Hematopoietic multipotent progenitor cell treated with erythropoietin and hydrocortisone succinate and interleukin-3 and kit ligand, for 8 days (in vitro differentiated cells): ENCODE results near the gene PLB1.
"Not testable (repeated sequence)": the region's sequence is repeated elsewhere in the genome, so short reads cannot be mapped to it uniquely, and the experiment has no call there.

ENCODE experiments used
- DNase-seq: peaks from one replicate; pipeline ENCODE4 v3.0.0-alpha.2; 2015

Gene PLB1

DNA sequence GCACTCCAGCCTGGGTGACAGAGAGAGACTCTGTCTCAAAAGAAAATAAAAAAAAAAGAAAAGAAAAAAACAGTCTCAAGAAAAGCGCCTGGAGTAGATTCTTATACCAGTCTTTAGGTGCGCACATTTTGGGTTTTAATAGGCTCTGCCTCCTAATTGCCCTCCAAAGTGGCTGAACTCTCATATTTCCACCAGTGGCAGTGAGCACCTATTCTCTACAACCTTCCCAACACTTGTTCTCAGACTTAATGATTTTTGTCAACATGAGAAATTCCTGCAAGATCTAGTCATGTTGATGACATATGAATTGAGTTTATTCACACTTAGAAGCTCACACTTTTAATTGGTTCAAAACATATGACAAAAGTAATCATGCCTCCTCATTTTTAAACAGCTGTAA lies 39.0 kb downstream of the PLB1 start:
- no peak for DNase-seq

DNA sequence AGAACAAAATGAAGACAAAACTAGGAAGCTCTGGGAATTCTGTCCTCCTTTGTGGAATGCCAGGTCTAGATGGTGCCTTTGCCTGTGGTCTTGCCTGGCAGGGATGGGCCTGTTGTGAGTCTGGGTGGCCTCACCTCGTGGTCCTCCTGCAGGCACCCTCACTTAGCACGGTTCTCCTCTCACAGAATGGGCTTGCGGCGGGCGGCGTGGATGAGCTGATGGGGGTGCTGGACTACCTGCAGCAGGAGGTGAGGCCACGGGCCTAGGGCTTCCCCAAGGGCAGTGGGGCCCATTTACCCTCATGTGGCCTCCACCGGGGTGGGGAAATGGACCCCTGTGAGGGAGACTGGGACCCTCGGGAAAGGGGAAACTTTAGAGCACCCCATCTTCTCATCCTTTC lies 42.3 kb downstream of the PLB1 start:
- no peak for DNase-seq

DNA sequence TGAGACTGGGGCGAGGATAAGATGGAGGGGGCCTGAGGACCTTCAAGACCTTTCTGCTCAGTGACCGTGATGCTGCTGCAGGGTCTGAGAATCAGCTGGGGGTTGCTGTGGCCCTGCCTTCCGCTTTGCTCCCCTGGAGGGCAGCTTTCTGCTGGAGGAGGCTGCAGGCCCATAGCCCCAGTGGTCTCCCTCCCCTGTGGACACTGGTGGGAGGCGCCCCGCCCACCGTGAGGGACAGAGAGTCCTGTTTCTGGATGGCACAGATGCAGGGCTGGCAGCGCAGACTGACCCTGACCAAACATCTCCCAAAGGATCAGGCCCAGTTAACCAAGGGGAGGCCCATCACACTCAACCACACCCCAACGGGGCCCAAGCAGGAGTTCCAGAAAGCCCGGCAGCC lies 42.8 kb downstream of the PLB1 start:
- DNase-seq: no peak

DNA sequence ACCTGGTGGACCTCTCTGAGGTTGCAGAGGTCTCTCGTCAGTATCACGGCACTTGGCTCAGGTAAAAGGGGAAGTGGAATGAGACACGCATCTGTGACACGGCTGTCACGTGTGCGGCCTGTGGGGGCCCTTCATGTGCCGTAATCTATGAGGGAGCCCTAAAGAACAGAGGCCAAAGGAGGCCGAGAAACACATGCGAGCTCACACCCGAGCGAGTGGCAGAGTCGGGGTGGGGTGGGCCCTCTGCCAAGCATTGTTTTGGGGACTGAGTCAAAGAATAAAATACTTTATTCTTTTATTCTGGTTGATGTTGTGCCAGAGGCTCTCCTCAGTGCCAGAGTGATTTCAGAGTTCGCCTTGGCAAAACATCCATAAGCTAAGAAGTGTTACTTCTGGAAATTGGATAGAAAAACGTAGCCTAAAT lies 43.3 kb downstream of the PLB1 start:
- no peak for DNase-seq

DNA sequence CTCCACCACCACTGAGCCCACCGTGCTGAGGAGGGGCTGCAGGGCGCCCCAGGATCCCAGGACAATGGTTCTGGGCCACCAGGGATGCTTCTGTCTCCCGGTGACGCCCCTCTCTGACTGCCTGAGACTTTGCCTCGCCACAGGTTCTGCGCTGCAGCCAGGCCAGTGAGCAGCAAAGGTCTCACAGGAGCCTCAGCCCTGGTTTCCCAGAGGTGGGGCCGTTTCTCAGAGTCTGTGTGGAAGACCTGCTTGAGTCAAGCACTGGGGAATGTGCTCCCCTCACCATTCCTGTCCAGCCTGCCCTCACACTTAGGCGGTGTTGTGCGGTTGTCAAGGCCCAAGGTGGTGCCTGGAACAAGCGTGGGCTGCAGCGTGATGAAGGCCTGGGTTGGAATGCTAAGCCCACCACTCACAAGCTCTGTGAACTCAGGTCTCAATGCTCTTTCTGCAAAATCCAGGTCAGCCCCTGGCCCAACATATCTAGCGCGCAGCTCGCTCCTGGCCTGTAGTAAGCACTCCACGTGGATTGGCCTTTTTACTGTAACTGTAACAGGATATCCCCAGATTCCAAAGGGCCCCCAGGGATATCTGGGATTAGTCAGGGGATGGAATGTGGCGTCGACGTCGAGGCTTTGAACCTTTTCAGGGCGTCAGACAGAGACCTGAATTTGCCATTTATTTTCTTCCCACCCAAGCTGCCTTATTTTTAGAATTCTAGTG lies 47.6 kb downstream of the PLB1 start:
- DNase-seq: no peak

DNA sequence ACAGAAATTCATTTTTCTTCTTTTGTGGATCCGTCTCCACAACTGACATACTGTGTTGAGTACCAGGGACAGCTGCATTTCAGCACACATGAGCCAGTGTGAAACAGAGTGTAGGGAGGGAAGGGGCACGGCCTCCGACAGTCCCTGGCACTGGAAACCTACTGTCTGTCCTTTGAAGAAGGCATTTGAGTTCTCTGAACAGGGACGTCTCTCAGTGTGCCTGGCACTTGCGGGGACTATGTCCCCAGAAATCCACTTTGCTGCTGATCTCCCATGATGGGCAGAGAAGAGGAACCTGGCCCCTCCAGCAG lies 48.1 kb downstream of the PLB1 start:
- DNase-seq: no peak

DNA sequence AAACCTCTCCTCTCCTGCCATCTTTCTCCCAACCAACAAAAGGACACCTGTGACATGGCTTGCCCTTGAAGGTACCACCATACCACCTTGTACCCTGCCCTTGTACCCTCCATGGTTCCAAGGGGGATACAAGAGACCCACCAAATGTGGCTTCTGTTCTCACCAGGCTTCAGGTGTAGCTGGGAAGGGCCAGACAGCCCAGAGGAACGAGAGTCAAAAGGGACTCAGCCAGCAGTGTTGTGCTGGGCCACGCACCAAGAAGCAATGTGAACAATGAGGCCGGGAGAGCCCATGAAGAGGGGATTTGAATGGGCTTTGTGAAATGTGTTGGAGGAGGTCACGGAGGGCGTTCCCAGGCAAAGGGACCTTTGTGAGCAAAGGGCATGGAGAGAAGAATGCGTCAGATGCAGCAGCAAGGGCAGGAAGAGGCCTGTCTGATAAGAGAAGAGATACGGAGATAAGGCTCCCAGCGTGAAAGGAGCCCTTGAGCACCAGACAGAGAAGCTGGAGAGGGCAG lies 48.6 kb downstream of the PLB1 start:
- DNase-seq: no peak

DNA sequence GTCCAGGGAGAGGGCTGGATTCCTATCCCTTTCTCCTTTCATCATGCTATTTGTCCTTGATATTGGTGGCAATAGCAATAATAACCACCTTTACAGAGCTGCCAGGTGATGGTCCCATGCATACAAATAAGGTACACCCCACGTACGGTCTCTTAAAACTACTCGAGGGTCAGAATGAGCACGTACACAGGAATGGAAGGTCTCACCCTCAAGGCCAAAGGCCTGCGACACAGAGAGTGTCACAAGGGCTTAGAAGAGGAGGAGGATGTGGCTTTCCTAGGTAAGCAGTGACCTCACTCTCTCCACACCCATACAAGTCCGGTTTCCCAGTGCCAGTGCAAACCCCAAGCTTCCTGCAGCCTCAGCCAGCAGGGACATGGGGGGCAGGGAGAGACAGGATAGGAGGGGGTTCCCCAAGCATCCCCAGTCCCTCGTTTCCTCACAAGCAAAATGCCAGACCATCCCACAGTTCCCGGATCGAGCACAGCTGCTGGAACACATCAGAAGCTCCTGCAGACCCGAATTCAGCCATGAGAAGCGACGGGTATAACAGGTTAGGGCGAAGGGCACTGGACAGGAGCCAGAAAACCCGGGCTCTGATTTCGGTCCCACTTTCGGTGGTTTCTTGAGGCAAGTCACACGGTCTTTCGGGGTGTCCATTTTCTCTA lies 49.2 kb downstream of the PLB1 start:
- no peak for DNase-seq

DNA sequence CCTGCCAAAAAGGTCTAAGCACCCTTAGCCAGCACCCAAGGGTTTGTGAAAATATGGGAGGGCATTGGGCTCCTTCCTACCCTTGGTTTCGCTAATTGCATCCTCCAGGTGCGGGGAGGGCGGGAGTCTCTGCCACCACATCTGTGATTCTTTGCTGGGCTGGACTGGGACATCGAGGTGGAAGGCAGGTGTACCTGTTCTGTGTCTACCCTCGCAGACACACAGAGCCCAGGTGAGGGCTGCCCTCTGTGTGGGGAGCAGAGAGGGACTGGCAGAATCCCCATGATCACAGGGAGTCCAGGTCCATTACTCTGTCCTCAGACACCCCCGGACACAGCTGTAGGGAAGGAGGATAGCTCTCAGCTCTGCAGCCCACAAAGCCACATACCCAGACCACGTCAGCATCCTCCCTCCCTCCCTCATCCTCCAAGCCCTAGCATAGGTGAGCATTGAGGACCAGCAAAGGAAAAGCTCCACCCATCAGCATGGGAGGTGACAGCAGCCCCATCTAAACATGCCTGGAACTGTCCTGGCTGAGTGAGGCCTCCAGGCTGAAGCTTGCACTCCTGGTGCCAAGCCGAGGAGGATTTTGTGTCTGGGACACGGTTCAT lies 49.8 kb downstream of the PLB1 start:
- DNase-seq: no peak

DNA sequence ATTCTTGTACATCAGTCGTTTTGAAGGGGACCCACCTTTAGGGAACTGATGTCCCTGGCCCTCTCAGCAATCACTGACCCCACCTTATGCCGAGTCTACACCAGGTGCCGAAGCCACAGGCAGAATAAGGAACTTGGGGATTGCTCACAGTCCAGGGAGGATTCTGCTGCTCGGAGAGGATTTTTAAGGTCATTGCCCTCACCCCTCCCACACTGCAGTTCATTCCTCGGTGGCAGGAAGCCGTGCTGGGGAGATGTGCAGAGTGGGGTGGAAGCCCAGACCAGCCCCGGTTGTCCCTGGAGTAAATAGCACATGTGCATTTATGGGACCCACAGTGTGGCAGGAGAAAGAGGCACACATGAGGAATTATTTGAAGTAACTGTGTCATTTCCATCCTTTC lies 50.4 kb downstream of the PLB1 start:
- no peak for DNase-seq

DNA sequence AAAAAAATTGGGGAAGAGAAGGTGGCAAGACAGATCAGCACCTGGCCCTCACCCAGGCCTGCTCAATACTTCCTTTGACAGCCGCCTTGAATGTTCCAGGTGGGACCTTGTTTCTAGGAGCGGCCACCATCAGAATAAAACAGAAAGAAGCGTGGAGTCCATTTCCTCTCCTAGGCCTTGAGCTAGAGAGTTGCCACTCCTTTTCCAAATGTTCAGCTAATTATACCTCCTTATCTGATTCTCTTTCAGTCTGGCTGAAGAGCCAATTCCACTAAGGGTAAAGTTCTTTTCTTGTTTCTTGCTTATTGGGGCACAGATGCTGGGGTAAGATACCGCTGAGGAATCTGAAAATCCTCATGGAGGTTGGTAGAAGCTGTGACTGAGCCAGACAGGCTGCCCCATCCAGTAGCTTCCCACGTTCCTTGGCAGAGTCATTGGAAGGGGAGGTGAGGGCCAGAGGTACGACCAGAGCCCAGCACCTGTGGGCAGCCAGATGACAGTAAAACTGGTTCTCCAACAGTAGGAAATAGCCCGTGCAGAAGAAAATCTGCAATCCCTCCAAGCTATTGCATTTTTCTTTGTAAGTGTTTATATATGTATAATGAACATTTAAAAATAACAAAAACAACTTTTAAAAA lies 51.5 kb downstream of the PLB1 start:
- no peak for DNase-seq

DNA sequence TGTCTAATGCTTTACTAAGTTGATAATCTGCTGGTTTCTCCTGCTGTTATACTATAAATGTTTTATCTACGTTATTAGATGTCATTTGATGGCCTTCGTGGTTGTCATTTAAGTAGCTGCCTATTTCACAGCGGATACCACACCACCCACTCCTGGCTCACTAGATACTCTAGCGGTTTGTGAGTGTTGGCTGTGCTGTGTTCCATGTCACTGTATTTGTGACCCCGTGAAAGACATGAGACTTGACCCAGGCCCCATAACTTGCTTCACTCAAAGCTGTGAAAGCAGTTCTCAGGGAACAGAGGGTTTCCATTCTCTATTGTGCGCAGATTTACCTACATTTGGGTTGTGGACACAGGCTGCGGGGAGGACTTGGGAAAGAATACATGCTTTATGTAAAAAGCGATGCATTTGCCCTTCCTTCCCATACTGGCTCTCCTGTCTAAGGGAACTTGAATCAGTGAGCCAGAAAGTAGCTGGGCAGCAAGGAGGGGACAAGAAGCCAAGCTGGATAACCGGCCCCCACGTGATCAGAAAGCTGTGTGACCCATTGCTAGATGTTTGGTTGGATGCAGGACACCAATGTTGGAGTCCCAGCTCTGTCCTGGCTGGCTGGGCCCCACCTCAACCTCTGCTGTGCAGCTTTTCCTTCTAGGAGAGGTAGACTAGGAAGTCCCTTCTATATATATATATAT lies 52.2 kb downstream of the PLB1 start:
- no peak for DNase-seq

DNA sequence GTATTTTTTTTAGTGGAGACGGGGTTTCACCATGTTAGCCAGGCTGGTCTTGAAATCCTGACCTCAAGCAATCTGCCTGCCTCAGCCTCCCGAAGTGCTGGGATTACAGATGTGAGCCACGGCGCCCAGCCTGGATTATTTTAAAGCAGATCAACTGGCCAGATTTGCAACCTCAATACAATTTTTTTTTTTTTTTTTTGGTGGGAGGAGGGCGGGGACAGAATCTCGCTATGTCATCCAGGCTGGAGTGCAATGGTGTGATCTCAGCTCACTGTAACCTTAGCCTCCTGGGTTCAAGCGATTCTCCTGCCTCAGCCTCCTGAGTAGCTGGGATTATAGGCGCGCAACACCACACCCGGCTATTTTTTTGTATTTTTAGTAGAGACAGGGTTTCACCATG lies 54.5 kb downstream of the PLB1 start:
- not testable (repeated sequence) for DNase-seq

DNA sequence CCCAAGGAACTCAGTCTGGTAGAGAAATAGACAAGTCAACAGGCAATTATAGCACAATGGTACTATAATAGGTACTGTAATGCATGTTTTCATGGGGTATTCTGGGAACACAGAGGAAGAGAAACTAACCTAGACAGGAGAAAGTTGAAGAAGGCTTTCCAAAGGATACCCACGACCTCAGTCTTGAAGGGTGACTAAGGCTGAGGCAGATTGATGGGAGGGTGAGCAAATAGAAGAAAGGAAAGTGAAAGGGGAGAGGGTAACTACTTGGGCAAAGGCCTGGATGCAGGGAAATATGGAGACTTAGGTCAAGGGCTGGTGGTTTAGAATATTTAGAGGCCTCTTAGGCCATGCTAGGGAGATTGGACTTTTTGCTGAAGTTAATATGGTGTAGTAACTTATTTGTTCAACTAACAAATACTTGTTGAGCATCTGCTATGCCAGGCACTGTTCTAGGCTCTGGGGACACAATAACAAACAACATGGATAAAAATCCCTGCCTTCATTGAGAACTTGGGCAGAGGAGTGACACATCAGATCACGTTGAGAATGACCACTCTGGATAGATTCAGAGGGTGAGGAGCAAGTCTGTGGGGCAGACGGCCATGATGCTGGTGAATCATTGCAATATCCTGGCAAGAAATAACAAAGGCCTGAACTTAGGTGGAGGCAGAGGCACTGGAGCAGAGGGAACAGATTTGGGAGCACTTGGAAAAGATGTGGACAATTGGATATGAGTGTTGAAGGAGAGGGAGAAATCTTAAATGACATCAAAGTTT lies 56.4 kb downstream of the PLB1 start:
- DNase-seq: no peak

DNA sequence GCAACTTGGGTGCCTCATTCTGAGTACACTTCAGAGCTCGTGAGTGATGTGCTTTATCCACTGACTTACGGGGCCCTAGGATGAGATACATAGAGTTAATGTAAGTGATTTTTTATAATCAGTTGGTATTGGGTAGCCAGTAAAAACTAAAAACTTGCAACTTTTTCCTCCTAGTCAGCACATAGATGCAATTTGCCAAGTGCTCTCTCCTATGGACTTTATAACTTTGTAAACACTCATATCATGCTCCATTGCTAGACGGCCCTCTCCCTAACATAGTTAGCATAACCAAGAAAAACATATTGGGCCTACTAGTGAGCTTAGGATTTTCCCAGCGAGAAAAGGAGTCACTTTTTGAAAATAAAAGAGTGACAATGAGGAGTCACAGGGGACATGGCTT lies 60.4 kb downstream of the PLB1 start:
- DNase-seq: no peak

DNA sequence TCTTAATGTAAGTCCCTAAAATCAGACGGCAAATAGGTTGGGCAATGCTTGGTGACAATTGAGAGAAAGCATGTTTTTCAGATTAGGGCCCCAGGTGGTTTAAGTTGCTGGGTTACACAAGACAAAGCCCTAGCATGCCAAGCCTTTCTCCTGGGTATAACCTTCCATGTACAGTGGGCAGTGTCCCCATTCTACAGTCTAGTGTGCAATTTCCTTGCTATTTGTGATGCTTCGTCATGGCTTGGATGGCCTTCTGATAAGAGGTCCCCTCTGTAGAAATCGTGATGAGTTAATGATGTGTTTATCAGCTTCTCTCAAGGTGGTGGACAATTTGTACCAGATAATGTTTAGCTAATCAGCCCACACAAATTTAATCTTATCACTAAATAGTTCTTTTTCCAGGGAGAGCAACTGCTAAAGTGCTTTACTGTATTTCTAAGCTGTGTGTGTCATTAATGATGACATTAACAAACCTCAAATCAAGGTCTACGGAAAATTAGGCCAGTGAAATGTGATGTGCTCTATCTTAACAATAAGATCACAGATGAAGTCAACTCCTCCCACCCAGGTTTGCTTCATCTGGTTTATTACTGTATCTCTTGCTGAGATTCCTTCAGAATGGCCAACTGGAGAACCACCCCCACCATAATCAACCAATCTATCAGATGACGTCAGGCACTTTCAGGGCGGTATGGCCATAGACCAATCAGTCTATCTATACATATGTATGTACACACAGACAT lies 61.7 kb downstream of the PLB1 start:
- DNase-seq: peak; percentile 62

DNA sequence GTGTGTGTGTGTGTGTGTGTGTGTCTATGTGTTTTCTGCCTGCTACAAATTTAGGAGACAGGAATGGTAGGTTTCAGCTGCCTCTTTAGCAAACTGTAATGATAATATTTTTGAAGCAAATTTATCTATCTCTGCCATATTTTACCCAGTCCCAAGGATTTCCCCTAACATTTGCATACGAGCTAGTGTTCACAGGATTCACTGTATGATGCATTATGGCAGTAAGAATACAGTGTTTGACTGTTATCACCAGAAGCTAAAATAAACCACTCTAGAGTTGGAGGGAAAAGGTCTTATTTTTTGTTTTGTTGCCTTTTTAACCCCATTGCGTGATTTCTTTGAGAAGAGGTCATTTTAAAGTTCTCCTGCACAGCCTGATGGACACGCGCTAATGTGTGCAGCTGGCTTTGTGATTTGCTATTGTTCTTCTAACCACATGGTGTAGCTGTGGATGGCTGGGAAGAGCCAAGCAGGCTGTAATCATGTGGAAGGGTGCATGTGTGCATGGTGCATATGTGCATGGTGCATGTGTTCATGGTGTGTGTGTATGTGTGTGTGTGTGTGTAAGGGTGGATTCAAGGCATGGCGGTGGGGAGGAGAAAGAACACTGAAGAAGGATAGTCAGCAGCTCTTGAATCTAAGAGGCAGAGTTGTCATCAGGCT lies 62.4 kb downstream of the PLB1 start:
- DNase-seq: no peak

DNA sequence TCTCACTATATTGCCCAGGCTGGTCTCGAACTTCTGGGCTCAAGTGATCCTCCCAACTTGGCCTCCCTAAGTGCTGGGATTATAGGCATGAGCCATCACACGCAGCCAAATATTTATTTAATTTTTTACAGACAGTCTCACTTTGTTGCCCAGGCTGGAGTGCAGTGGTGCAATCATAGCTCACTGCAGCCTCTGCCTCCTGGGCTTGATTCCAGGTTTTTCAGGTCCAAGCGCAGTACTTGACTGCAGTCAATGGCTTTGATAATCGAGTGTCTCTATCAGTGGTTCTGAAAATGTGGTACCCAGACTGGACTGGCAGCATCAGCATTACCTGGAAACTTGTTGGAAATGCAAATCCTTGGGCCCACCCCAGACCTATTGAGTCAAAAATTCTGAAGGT lies 63.1 kb downstream of the PLB1 start:
- DNase-seq: no peak

DNA sequence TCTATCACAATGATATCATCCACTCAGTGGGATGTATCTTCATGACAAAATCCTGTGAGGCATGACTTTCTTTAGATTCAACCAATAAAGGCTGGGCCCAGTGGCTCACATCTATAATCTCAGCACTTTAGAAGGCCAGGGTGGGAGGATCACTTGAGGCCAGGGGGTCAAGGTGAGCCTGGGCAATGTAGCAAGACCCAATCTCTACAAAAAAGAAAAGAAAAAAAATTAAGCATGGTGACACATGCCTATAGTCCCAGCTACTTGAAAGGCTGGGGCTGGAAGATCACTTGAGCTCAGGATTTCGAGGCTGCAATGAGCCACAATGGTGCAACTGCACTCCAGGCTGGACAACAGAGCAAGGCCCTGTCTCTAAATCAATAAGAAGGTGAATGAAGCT lies 68.0 kb downstream of the PLB1 start:
- no peak for DNase-seq

DNA sequence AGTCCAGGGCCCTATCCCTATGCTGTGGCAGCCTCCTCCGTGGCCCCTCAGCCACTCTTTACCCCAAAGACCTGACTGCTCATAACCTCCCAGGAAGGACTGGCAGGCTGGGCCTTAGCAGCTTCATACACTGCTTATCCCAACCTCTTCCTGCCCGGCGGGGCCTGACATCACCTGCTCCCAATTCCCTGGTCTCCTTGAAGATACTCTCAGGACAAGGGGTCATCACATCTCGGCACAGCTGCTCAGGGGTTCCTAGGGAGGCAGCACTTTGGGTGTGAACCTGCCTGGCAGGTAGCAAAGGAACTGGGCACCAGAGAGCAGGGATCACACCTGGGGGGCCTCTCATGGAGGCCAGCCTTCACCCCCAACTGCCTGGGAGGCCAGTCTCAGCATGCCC lies 68.5 kb downstream of the PLB1 start:
- DNase-seq: no peak

DNA sequence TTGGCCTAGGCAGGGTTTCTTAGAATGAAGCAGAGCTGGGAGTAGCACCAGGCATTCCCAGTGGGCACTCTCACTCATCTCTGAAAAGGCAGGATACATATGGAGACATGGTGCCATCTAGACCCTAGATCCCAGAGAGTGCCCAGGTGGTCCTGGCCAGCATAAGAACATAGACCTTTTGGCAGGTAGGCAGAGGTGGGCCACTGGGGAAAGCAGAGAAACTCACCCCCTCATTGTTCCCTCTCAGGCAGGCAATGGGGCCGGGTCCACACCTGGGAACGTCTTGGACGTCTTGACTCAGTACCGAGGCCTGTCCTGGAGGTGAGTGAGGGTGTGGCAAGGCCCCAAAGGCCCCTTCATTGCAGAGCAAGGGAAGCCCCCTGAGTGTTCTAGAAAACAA lies 69.2 kb downstream of the PLB1 start:
- no peak for DNase-seq
